PC-9 (cell line): ENCODE results near the gene TRIM40. TPM values are rescaled to one million over a fixed set of nuclear protein-coding genes. Genes with fewer than 3 reads are reported as not detected.
A peak's percentile ranks its signal among the peaks of the same experiment; 100 is the strongest.

ENCODE experiments used
- BruUV-seq: library from RNA; stranded (reverse); fragments of 400-500 nt; replicated peaks from 2 replicates; lab custom pipeline; 2021; lab: Mats Ljungman, UMichigan
- CTCF ChIA-PET: fragments of 300-600 bp; sonication (Branson Sonifier 250); formaldehyde crosslinking; loops from one replicate; lab custom pipeline; 2022; ENCODE audit warnings: antibody characterized with exemption; lab: Charles Lee
- POLR2A ChIA-PET: fragments of 300-600 bp; sonication (Branson Sonifier 250); formaldehyde crosslinking; loops from one replicate; lab custom pipeline; 2022; ENCODE audit warnings: antibody characterized with exemption; ENCODE audit not compliant: unreplicated experiment; lab: Charles Lee
- DNase-seq, 2 experiments: peaks; one replicate each; pipeline versions ENCODE4 v3.0.0 to v3.0.0-alpha.2; 2015 to 2022; ENCODE audit warnings: mixed read lengths in 1 of 2
- H2AFZ ChIP-seq: fragments of 200-600 bp; sonication (generic); 2 replicates; pipeline ENCODE4 v1.8.1; 2017; ENCODE audit warnings: antibody characterized with exemption
- H3F3A ChIP-seq: fragments of 200-600 bp; sonication (generic); 2 replicates; pipeline ENCODE4 v1.8.1; 2017; ENCODE audit warnings: antibody characterized with exemption, mild to moderate bottlenecking, low read depth; ENCODE audit not compliant: insufficient read depth
- H3K27ac ChIP-seq: fragments of 200-600 bp; sonication (generic); 2 replicates; pipeline ENCODE4 v1.6.1; 2016; ENCODE audit warnings: mixed run types
- H3K27me3 ChIP-seq: fragments of 200-600 bp; sonication (generic); 2 replicates; pipeline ENCODE4 v1.6.1; 2016; ENCODE audit warnings: low read depth, mixed run types; ENCODE audit not compliant: insufficient read depth
- H3K36me3 ChIP-seq: fragments of 200-600 bp; sonication (generic); 2 replicates; pipeline ENCODE4 v1.6.1; 2016; ENCODE audit warnings: low read depth, mixed run types
- H3K4me1 ChIP-seq: fragments of 200-600 bp; sonication (generic); replicated peaks from 2 replicates; pipeline ENCODE4 v1.6.1; 2016; ENCODE audit warnings: mixed run types; ENCODE audit not compliant: insufficient read depth
- H3K4me2 ChIP-seq: fragments of 200-600 bp; sonication (generic); 2 replicates; pipeline ENCODE4 v1.6.1; 2017; ENCODE audit warnings: mixed run types
- H3K4me3 ChIP-seq: fragments of 200-600 bp; sonication (generic); 2 replicates; pipeline ENCODE4 v1.6.1; 2016; ENCODE audit warnings: mixed run types
- H3K79me2 ChIP-seq: fragments of 200-600 bp; sonication (generic); 2 replicates; pipeline ENCODE4 v1.6.1; 2017; ENCODE audit warnings: low read depth, mixed run types
- H3K9me2 ChIP-seq: fragments of 200-600 bp; sonication (generic); 2 replicates; pipeline ENCODE4 v1.8.1; 2017; ENCODE audit warnings: mild to moderate bottlenecking; ENCODE audit not compliant: insufficient read depth
- H3K9me3 ChIP-seq: fragments of 200-600 bp; sonication (generic); 2 replicates; pipeline ENCODE4 v1.8.1; 2016; ENCODE audit warnings: low read depth; ENCODE audit not compliant: insufficient read depth
- H4K20me1 ChIP-seq: fragments of 200-600 bp; sonication (generic); 2 replicates; pipeline ENCODE4 v1.8.1; 2017; ENCODE audit not compliant: insufficient read depth
- EZH2 ChIP-seq: fragments of 200-600 bp; sonication (generic); IDR thresholded peaks from 2 replicates; pipeline ENCODE4 v1.8.0; 2017; ENCODE audit warnings: antibody characterized with exemption, low read depth
- intact Hi-C: fragments of 100-400 bp; cut with micrococcal nuclease; formaldehyde crosslinking; loops from one replicate; pipeline ENCODE4 v1.10.0; 2022; ENCODE audit not compliant: unreplicated experiment
- total RNA-seq: library from RNA; stranded (reverse); gene quantifications from 2 replicates; pipeline ENCODE4 v1.2.3, GENCODE V29; 2021
- TF ChIP-seq, protein P1 (sequence below): fragments of 200-600 bp; sonication (generic); conservative IDR thresholded peaks from 2 replicates; pipeline ENCODE4 v1.6.1; 2017; ENCODE audit warnings: mixed run types, antibody characterized with exemption, mild to moderate bottlenecking, moderate library complexity

The TRIM40 gene
- total RNA-seq, 1 experiment from 2014 or later, result not detected

DNA sequence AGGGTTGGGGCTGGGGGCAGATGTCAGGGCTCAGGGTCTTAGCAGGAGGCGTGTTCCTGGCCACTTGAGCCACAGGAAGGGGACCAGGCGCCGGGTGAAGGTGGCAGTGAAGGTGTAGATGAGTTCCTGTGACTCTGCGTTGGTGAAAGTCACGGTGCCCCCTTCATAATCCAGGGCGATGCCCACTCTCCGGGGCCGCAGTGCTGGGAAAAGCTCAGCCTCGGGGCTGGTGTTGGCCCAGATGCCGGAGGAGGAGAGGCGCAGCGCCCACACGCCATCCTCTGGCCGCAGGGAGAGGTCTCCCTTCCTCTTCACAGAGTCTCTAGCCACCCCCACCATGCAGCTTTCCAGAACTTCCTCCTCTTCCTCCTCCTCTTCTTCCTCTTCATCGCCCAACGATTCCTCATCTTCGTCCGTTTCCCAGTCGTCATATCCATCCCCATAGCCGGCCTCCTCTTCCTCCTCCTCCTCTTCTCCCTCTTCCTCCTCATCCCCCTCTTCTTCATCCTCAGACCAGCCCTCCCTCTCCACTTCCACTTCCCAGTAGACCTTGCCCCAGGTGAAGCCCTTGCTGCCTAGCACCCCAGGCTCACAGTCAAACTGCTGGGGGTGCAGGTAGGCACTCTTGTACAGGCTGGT, 50.0 kb downstream of the TRIM40 start:
- peaks cover 16% of the 10 kb centered on the region; the same call in 1 of the 2 replicates for H3K36me3 ChIP-seq
- no peaks in the 10 kb centered on the region for H4K20me1 ChIP-seq
- intact Hi-C loops, result no loop called here
- H3K4me1 ChIP-seq, result no peaks in the 10 kb centered on the region
- H3K79me2 ChIP-seq, result no peaks in the 10 kb centered on the region
- no peak overlapping the region for H2AFZ ChIP-seq
- no peak overlapping the region for H3K4me3 ChIP-seq
- peaks cover 5% of the 10 kb centered on the region; the same call in 1 of the 2 replicates for H3F3A ChIP-seq
- no peak for DNase-seq
- no peaks in the 10 kb centered on the region for H3K9me2 ChIP-seq
- POLR2A ChIA-PET, result no interaction called here
- TSS peak; percentile 19 for BruUV-seq
- no peak for TF ChIP-seq EZH2
- TF ChIP-seq, protein P1, sequence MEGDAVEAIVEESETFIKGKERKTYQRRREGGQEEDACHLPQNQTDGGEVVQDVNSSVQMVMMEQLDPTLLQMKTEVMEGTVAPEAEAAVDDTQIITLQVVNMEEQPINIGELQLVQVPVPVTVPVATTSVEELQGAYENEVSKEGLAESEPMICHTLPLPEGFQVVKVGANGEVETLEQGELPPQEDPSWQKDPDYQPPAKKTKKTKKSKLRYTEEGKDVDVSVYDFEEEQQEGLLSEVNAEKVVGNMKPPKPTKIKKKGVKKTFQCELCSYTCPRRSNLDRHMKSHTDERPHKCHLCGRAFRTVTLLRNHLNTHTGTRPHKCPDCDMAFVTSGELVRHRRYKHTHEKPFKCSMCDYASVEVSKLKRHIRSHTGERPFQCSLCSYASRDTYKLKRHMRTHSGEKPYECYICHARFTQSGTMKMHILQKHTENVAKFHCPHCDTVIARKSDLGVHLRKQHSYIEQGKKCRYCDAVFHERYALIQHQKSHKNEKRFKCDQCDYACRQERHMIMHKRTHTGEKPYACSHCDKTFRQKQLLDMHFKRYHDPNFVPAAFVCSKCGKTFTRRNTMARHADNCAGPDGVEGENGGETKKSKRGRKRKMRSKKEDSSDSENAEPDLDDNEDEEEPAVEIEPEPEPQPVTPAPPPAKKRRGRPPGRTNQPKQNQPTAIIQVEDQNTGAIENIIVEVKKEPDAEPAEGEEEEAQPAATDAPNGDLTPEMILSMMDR, result no peak
- CTCF ChIA-PET, result no interaction called here
- H3K4me2 ChIP-seq, result no peak overlapping the region
- H3K27ac ChIP-seq, result no peak overlapping the region
- H3K27me3 ChIP-seq, result no peaks in the 10 kb centered on the region
- H3K9me3 ChIP-seq, result no peaks in the 10 kb centered on the region; the same call in 1 of the 2 replicates

DNA sequence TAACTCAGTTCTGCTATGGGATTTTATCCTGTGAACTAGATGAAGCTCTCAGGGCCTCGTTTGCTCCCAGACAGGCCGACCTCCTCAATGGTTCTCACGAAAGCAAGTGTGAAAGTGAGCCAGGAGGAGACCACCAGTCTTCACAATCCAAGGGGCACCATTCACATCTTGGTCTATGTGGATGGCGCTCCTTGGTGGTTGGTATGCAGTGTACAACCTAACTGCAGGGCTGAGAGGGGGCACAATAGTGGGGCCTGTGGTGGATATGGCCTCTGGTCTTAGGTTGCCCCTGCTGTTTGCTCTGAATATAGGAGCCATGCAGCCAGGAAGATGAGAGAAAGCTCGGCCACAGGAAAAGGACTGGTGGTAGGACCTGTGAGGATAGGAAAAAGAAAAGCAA, 52.6 kb downstream of the TRIM40 start:
- Histone ChIP-seq H2AFZ (no peak overlapping the region), H3K9me2 (no peaks in the 10 kb centered on the region), H3K27me3 (no peaks in the 10 kb centered on the region), H3K4me2 (no peak overlapping the region), H4K20me1 (no peaks in the 10 kb centered on the region), H3K27ac (no peak overlapping the region), H3K79me2 (no peaks in the 10 kb centered on the region), H3K36me3 (peaks cover 17% of the 10 kb centered on the region; the same call in 1 of the 2 replicates), H3K4me3 (no peak overlapping the region), H3F3A (peaks cover 5% of the 10 kb centered on the region; the same call in 1 of the 2 replicates), H3K9me3 (no peaks in the 10 kb centered on the region), H3K4me1 (no peaks in the 10 kb centered on the region)
- no peak for TF ChIP-seq EZH2
- TF ChIP-seq, protein P1, result no peak
- DNase-seq, result no peak
- BruUV-seq, result no TSS peak
- intact Hi-C loops, result no loop called here
- POLR2A ChIA-PET, result no interaction called here
- CTCF ChIA-PET, result no interaction called here

DNA sequence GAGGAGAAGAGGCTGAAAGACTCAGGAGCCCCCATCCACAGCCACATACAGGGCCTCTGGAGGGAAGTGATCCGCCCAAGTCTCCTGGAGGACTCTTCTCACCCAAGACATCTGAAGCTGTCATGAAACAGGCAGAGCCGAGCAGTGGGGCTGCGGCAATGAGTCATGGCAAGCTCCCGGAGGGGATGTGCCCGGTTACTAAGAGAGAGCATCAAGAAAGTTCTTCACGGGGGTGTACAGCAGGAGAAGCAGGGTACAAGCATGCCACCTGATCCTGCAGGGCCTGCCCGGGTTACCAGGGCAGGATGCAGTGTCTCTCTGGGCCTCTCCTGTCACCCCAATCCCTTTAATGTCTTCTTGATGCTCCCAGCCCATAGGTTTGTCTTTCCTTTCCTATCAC, 56.1 kb downstream of the TRIM40 start:
- no peak for TF ChIP-seq EZH2
- TF ChIP-seq, protein P1, result no peak
- BruUV-seq, result no TSS peak
- Histone ChIP-seq H3K4me2 (no peak overlapping the region), H3K27ac (no peak overlapping the region), H3K9me2 (no peaks in the 10 kb centered on the region), H3F3A (no peaks in the 10 kb centered on the region), H3K4me3 (no peak overlapping the region), H3K27me3 (no peaks in the 10 kb centered on the region), H3K36me3 (peaks cover 16% of the 10 kb centered on the region; the same call in 1 of the 2 replicates), H4K20me1 (no peaks in the 10 kb centered on the region), H3K79me2 (no peaks in the 10 kb centered on the region), H2AFZ (no peak overlapping the region), H3K4me1 (no peaks in the 10 kb centered on the region), H3K9me3 (no peaks in the 10 kb centered on the region)
- no peak for DNase-seq
- POLR2A ChIA-PET, result no interaction called here
- intact Hi-C loops, result no loop called here
- CTCF ChIA-PET, result no interaction called here
